HG03097 (cell line): Measurements from ENCODE around the gene FOXB1.

ENCODE experiments used
- ATAC-seq: cut with Tn5 transposase; IDR thresholded peaks from one replicate; pipeline ENCODE4 v1.9.1; 2021; ENCODE audit not compliant: unreplicated experiment, low FRiP score

The FOXB1 gene

GRCh38 chr15:60004009-60004845 is at the start of gene FOXB1:
TSS of gene FOXB1 (plus strand) at chr15:60004311. CDS start at chr15:60004964, 653 bp downstream.
- no peak for ATAC-seq

GRCh38 chr15:59958288-59958687 is 45.8 kb upstream of the FOXB1 start:
- no peak for ATAC-seq

GRCh38 chr15:59960318-59960717 is 43.8 kb upstream of the FOXB1 start:
- ATAC-seq: no peak

- no peak for ATAC-seq
Observed at GRCh38 chr15:59963322-59963721, 40.8 kb upstream of the FOXB1 start.

- ATAC-seq: no peak
Observed at GRCh38 chr15:59963925-59964324, 40.2 kb upstream of the FOXB1 start.

GRCh38 chr15:59965741-59966140 is 38.4 kb upstream of the FOXB1 start:
- no peak for ATAC-seq

GRCh38 chr15:59966262-59966661 is 37.8 kb upstream of the FOXB1 start:
- no peak for ATAC-seq

- ATAC-seq: no peak
Observed at GRCh38 chr15:59968314-59968713, 35.8 kb upstream of the FOXB1 start.

GRCh38 chr15:59972241-59972640 is 31.9 kb upstream of the FOXB1 start:
- no peak for ATAC-seq

GRCh38 chr15:59976480-59977271 is 27.4 kb upstream of the FOXB1 start:
- ATAC-seq: no peak

GRCh38 chr15:59991834-59992233 is 12.3 kb upstream of the FOXB1 start:
- ATAC-seq: no peak

- no peak for ATAC-seq
Observed at GRCh38 chr15:59993041-59993750, 10.9 kb upstream of the FOXB1 start.

- no peak for ATAC-seq
Observed at GRCh38 chr15:59993950-59994401, 10.1 kb upstream of the FOXB1 start.

- no peak for ATAC-seq
Observed at GRCh38 chr15:59994526-59994887, 9.6 kb upstream of the FOXB1 start.

GRCh38 chr15:59994888-59995557 is 9.1 kb upstream of the FOXB1 start:
- ATAC-seq: no peak

GRCh38 chr15:59995568-59996297 is 8.4 kb upstream of the FOXB1 start:
- no peak for ATAC-seq

GRCh38 chr15:59996298-59997041 is 7.6 kb upstream of the FOXB1 start:
- ATAC-seq: no peak

GRCh38 chr15:59997070-59997701 is 6.9 kb upstream of the FOXB1 start:
- peak; percentile 77 for ATAC-seq
